ENCODE results near the gene MYO10.

- TF ChIP-seq EZH2phosphoT487 (IDR thresholded peaks at IDR 0.05; ENCODE audit: unreplicated experiment) (no peak), EZH2 (IDR thresholded peaks at IDR 0.05; ENCODE audit: low read depth, unreplicated experiment) (no peak), POLR2AphosphoS5 (IDR thresholded peaks at IDR 0.05; ENCODE audit: low read depth) (no peak), CREB1 (CRISPR knock-in tag; IDR thresholded peaks at IDR 0.05; ENCODE audit: low read depth) (no peak), ZNF331 (CRISPR knock-in tag; IDR thresholded peaks at IDR 0.05; ENCODE audit: low read depth) (no peak), ZNF114 (CRISPR knock-in tag; IDR thresholded peaks at IDR 0.05) (no peak), JUNB (IDR thresholded peaks at IDR 0.05; ENCODE audit: unreplicated experiment) (no peak)
- TF ChIP-seq, protein P1, sequence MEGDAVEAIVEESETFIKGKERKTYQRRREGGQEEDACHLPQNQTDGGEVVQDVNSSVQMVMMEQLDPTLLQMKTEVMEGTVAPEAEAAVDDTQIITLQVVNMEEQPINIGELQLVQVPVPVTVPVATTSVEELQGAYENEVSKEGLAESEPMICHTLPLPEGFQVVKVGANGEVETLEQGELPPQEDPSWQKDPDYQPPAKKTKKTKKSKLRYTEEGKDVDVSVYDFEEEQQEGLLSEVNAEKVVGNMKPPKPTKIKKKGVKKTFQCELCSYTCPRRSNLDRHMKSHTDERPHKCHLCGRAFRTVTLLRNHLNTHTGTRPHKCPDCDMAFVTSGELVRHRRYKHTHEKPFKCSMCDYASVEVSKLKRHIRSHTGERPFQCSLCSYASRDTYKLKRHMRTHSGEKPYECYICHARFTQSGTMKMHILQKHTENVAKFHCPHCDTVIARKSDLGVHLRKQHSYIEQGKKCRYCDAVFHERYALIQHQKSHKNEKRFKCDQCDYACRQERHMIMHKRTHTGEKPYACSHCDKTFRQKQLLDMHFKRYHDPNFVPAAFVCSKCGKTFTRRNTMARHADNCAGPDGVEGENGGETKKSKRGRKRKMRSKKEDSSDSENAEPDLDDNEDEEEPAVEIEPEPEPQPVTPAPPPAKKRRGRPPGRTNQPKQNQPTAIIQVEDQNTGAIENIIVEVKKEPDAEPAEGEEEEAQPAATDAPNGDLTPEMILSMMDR (conservative IDR thresholded peaks at IDR 0.05; ENCODE audit: low read depth in 2 of 2) = no peak
- TF ChIP-seq, protein P2, sequence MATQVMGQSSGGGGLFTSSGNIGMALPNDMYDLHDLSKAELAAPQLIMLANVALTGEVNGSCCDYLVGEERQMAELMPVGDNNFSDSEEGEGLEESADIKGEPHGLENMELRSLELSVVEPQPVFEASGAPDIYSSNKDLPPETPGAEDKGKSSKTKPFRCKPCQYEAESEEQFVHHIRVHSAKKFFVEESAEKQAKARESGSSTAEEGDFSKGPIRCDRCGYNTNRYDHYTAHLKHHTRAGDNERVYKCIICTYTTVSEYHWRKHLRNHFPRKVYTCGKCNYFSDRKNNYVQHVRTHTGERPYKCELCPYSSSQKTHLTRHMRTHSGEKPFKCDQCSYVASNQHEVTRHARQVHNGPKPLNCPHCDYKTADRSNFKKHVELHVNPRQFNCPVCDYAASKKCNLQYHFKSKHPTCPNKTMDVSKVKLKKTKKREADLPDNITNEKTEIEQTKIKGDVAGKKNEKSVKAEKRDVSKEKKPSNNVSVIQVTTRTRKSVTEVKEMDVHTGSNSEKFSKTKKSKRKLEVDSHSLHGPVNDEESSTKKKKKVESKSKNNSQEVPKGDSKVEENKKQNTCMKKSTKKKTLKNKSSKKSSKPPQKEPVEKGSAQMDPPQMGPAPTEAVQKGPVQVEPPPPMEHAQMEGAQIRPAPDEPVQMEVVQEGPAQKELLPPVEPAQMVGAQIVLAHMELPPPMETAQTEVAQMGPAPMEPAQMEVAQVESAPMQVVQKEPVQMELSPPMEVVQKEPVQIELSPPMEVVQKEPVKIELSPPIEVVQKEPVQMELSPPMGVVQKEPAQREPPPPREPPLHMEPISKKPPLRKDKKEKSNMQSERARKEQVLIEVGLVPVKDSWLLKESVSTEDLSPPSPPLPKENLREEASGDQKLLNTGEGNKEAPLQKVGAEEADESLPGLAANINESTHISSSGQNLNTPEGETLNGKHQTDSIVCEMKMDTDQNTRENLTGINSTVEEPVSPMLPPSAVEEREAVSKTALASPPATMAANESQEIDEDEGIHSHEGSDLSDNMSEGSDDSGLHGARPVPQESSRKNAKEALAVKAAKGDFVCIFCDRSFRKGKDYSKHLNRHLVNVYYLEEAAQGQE (IDR thresholded peaks at IDR 0.05; ENCODE audit: unreplicated experiment) = no peak
Observed at GRCh38 chr5:16883806-16884205, 52.3 kb downstream of the MYO10 start.

Data from GM23338 (cell line).